ENCODE data around the gene SRP54. TPM values are rescaled to one million over a fixed set of nuclear protein-coding genes. Genes with fewer than 3 reads are reported as not detected.
"Not testable (repeated sequence)": the region's sequence is repeated elsewhere in the genome, so short reads cannot be mapped to it uniquely, and the experiment has no call there.

SRP54 gene
- polyA plus RNA-seq, 2 donors = 17.1 to 29.7 TPM

DNA sequence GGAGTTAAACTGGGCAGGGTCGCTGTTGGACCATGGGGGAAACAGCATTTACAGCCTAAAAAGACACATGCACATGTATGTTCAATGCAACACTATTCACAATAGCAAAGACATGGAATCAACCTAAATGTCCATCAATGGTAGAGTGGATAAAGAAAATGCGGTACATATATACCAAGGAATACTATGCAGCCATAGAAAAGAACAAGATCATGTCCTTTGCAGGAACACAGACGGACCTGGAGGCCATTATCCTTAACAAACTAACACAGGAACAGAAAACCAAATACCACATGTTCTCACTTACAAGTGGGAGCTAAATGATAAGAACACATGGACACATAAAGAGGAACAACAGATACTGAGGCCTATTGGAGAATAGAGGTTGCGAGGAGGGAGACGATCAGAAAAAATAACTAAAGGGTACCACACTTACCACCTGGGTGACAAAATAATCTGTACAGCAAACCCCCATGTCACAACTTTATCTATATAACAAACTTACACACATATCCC lies 25.0 kb upstream of the SRP54 start:
- no peak overlapping the region for H3K27ac ChIP-seq (ENCODE audit: low read depth in 2 of 2, low read length in 1 of 2)
- no peaks in the 10 kb centered on the region for H3K9me3 ChIP-seq (ENCODE audit: control insufficient read depth in 2 of 2, insufficient read depth in 1 of 2, low read depth in 1 of 2, low read length in 1 of 2)
- H3K36me3 ChIP-seq (ENCODE audit: control insufficient read depth in 2 of 2, insufficient read depth in 2 of 2, low read length in 1 of 2) = peaks cover 0 to 3% of the 10 kb centered on the region in 2 donors
- no peak overlapping the region for H3K4me3 ChIP-seq (ENCODE audit: low read depth in 1 of 2, low read length in 2 of 2)
- WGBS, 2 donors = 98% methylated on average over 5 of the region's 5 CpGs
- H3K4me1 ChIP-seq (ENCODE audit: control insufficient read depth in 2 of 2, insufficient read depth in 2 of 2, low read length in 1 of 2) = no peaks in the 10 kb centered on the region
- no peaks in the 10 kb centered on the region for H3K27me3 ChIP-seq (ENCODE audit: control insufficient read depth in 1 of 2, insufficient read depth in 2 of 2, low read length in 2 of 2)

DNA sequence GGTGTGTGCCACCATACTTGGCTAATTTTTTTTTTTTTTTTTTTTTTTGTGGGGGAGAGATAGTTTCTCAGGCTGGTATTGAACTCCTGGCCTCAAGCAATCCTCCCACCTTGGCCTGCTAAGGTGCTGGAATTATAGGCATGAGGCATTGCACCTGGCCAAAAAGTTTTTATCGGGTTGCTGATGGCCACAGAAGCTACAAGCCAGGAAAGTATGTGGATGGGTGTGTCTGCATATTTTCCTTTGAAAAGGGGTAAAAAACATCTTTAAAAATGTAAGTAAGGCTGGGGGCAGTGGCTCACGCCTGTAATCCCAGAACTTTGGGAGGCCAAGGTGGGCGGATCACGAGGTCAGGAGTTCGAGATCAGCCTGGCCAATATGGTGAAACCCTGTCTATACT lies 20.7 kb upstream of the SRP54 start:
- not testable (repeated sequence) for H3K4me3 ChIP-seq (ENCODE audit: low read depth in 1 of 2, low read length in 2 of 2); H3K27ac ChIP-seq (ENCODE audit: low read depth in 2 of 2, low read length in 1 of 2); H3K4me1 ChIP-seq (ENCODE audit: control insufficient read depth in 2 of 2, insufficient read depth in 2 of 2, low read length in 1 of 2); H3K36me3 ChIP-seq (ENCODE audit: control insufficient read depth in 2 of 2, insufficient read depth in 2 of 2, low read length in 1 of 2); H3K27me3 ChIP-seq (ENCODE audit: control insufficient read depth in 1 of 2, insufficient read depth in 2 of 2, low read length in 2 of 2); H3K9me3 ChIP-seq (ENCODE audit: control insufficient read depth in 2 of 2, insufficient read depth in 1 of 2, low read depth in 1 of 2, low read length in 1 of 2)
- WGBS, 2 donors = 91 to 96% methylated on average over 5 of the region's 5 CpGs

DNA sequence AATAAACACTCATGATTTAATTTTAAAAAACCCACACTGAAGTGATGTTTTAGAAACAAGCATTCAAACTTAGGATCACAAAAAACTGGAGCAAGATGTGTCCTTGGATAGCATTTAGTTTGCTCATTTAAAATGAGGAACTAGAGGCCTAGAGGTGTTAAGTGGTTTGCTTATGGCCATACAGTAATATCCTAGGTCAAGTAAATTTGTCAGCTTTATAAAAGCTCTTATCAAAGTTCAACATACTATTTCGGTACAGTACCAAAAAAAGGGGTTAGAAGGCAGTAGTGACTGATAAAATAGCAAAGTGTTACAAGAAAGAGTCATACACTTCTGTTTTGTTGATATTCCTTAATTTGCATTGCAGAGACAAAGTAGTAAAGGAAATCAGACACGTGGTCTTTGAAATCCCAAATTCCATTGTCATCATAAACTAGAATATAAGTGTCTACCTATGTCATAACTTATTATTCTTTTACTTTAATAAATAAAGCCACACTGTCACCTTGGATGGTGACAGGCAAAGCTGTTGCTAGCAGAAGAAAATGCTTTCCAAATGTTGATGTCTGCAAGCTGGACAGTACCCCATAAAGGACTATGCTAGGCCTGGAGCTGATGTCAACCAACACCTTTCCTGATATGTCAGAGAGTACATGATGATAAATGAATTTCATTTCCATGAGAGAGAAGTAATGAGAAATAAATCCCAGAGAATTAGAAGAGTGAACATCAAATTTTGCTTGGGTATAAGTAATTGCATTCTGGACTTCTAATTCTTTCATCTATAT lies 17.6 kb upstream of the SRP54 start:
- no peaks in the 10 kb centered on the region for H3K4me1 ChIP-seq (ENCODE audit: control insufficient read depth in 2 of 2, insufficient read depth in 2 of 2, low read length in 1 of 2)
- no peak overlapping the region for H3K4me3 ChIP-seq (ENCODE audit: low read depth in 1 of 2, low read length in 2 of 2)
- no peaks in the 10 kb centered on the region for H3K36me3 ChIP-seq (ENCODE audit: control insufficient read depth in 2 of 2, insufficient read depth in 2 of 2, low read length in 1 of 2)
- no peak overlapping the region for H3K27ac ChIP-seq (ENCODE audit: low read depth in 2 of 2, low read length in 1 of 2)
- H3K9me3 ChIP-seq (ENCODE audit: control insufficient read depth in 2 of 2, insufficient read depth in 1 of 2, low read depth in 1 of 2, low read length in 1 of 2) = no peaks in the 10 kb centered on the region
- no peaks in the 10 kb centered on the region for H3K27me3 ChIP-seq (ENCODE audit: control insufficient read depth in 1 of 2, insufficient read depth in 2 of 2, low read length in 2 of 2)
- WGBS, 2 donors = 79 to 81% methylated on average over 2 of the region's 2 CpGs

DNA sequence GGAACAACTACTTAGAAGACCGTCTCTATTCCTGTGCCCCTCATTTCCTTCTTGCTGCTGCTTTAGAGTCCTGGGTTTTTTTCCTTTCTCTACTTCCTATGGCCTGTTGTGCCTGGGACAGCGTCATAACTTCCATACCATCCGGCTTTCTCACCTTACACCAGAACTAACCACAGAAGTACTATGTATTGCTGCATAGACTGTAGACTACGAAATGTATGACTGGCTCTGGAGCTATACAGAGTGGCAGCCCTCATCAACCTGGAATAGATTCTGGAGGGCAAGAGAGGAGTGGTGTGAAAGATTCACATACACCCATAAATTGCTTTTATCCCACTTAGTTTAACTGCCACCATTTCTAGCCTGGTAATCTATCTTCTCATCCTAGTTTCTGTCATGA lies 16.9 kb upstream of the SRP54 start:
- Histone ChIP-seq H3K9me3 (ENCODE audit: control insufficient read depth in 2 of 2, insufficient read depth in 1 of 2, low read depth in 1 of 2, low read length in 1 of 2) (no peaks in the 10 kb centered on the region), H3K27me3 (ENCODE audit: control insufficient read depth in 1 of 2, insufficient read depth in 2 of 2, low read length in 2 of 2) (no peaks in the 10 kb centered on the region), H3K4me1 (ENCODE audit: control insufficient read depth in 2 of 2, insufficient read depth in 2 of 2, low read length in 1 of 2) (no peaks in the 10 kb centered on the region), H3K36me3 (ENCODE audit: control insufficient read depth in 2 of 2, insufficient read depth in 2 of 2, low read length in 1 of 2) (no peaks in the 10 kb centered on the region), H3K27ac (ENCODE audit: low read depth in 2 of 2, low read length in 1 of 2) (no peak overlapping the region), H3K4me3 (ENCODE audit: low read depth in 1 of 2, low read length in 2 of 2) (no peak overlapping the region)
- 87% methylated on average over 4 of the region's 4 CpGs for WGBS, 2 donors

DNA sequence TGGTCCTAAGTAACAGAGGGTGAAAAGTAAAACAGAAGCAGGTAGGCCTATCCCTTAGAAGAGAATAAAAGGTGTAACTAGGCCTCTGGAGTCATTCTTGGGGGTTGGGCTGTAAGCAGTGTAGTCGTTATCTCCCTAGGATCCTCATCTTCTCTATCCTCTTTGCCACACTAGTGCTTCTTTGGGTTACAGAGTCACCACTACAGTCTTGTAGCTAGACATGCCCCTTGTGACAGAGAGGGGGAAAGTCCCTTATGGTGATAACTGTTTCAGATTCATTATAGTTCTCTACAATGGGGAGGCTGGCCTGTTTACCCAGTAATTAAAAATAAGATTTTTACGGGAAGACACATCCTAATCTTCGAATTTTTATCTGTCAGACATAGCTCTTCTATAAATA lies 16.4 kb upstream of the SRP54 start:
- Histone ChIP-seq H3K4me3 (ENCODE audit: low read depth in 1 of 2, low read length in 2 of 2) (no peak overlapping the region), H3K9me3 (ENCODE audit: control insufficient read depth in 2 of 2, insufficient read depth in 1 of 2, low read depth in 1 of 2, low read length in 1 of 2) (no peaks in the 10 kb centered on the region), H3K4me1 (ENCODE audit: control insufficient read depth in 2 of 2, insufficient read depth in 2 of 2, low read length in 1 of 2) (no peaks in the 10 kb centered on the region), H3K36me3 (ENCODE audit: control insufficient read depth in 2 of 2, insufficient read depth in 2 of 2, low read length in 1 of 2) (no peaks in the 10 kb centered on the region), H3K27me3 (ENCODE audit: control insufficient read depth in 1 of 2, insufficient read depth in 2 of 2, low read length in 2 of 2) (no peaks in the 10 kb centered on the region), H3K27ac (ENCODE audit: low read depth in 2 of 2, low read length in 1 of 2) (no peak overlapping the region)
- 78 to 83% methylated on average over 3 of the region's 3 CpGs for WGBS, 2 donors

DNA sequence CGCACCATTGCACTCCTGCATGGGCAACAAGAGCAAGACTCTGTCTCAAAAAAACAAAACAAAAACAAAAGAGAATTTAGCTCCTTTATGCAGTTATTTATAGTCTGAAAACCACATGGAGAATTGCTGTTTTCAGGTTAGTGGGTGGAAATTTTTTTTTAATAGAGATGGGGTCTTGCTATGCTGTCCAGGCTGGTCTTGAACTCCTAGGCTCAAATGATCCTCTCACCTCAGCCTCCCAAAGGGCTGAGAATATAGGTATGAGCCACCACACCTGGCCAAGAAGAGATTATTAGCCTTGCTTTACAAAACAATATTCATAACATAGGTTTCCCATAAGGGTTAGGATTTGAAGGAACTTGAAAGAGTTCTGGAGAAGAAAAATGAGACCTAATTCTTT lies 12.1 kb upstream of the SRP54 start:
- H3K27me3 ChIP-seq (ENCODE audit: control insufficient read depth in 1 of 2, insufficient read depth in 2 of 2, low read length in 2 of 2) = no peaks in the 10 kb centered on the region
- 95 to 98% methylated on average over 1 of the region's 1 CpG for WGBS, 2 donors
- no peaks in the 10 kb centered on the region for H3K4me1 ChIP-seq (ENCODE audit: control insufficient read depth in 2 of 2, insufficient read depth in 2 of 2, low read length in 1 of 2)
- no peak overlapping the region for H3K4me3 ChIP-seq (ENCODE audit: low read depth in 1 of 2, low read length in 2 of 2)
- H3K27ac ChIP-seq (ENCODE audit: low read depth in 2 of 2, low read length in 1 of 2) = no peak overlapping the region
- H3K36me3 ChIP-seq (ENCODE audit: control insufficient read depth in 2 of 2, insufficient read depth in 2 of 2, low read length in 1 of 2) = no peaks in the 10 kb centered on the region
- H3K9me3 ChIP-seq (ENCODE audit: control insufficient read depth in 2 of 2, insufficient read depth in 1 of 2, low read depth in 1 of 2, low read length in 1 of 2) = no peaks in the 10 kb centered on the region

DNA sequence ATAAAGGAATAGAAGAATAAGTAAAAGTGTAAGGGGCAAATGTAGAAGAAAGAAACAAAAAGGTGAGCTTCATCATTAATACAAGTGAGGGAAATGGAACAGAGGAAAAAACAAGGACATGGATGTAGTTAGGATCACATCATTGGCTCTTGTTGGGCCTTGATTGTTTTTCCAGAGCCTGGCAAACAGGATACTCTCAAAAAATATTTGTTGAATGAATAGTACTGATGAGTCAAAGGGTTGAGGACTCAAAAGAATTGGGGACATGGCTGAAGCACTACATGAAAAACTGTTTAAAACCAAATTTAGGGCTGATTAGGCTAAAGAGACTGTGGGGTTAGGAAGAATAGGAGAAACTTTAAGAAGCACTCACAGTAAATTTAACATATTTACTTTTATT lies 11.4 kb upstream of the SRP54 start:
- H3K27ac ChIP-seq (ENCODE audit: low read depth in 2 of 2, low read length in 1 of 2) = no peak overlapping the region
- H3K4me1 ChIP-seq (ENCODE audit: control insufficient read depth in 2 of 2, insufficient read depth in 2 of 2, low read length in 1 of 2) = no peaks in the 10 kb centered on the region
- H3K36me3 ChIP-seq (ENCODE audit: control insufficient read depth in 2 of 2, insufficient read depth in 2 of 2, low read length in 1 of 2) = no peaks in the 10 kb centered on the region
- H3K4me3 ChIP-seq (ENCODE audit: low read depth in 1 of 2, low read length in 2 of 2) = no peak overlapping the region
- no peaks in the 10 kb centered on the region for H3K9me3 ChIP-seq (ENCODE audit: control insufficient read depth in 2 of 2, insufficient read depth in 1 of 2, low read depth in 1 of 2, low read length in 1 of 2)
- no peaks in the 10 kb centered on the region for H3K27me3 ChIP-seq (ENCODE audit: control insufficient read depth in 1 of 2, insufficient read depth in 2 of 2, low read length in 2 of 2)

DNA sequence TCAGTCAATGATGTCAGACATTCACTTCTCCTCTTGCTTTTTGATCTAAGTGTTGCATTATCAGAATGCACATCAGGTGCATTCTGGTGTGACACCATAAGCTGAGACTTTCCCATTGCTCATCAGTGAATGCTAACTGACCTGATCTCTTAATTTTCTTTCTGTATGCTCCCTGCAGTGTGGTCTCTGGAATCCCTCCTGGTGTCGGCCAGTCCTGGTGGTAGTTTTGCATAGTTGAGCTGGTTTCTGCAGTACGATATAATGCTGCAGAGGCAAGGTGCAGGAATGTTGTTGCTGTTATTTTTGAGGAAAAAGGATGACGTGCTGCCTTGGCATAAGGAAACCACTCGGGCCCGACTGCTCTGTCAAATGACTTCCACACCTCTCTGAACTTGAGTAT lies 11.0 kb upstream of the SRP54 start:
- H3K27me3 ChIP-seq (ENCODE audit: control insufficient read depth in 1 of 2, insufficient read depth in 2 of 2, low read length in 2 of 2) = no peaks in the 10 kb centered on the region
- no peaks in the 10 kb centered on the region for H3K9me3 ChIP-seq (ENCODE audit: control insufficient read depth in 2 of 2, insufficient read depth in 1 of 2, low read depth in 1 of 2, low read length in 1 of 2)
- no peaks in the 10 kb centered on the region for H3K36me3 ChIP-seq (ENCODE audit: control insufficient read depth in 2 of 2, insufficient read depth in 2 of 2, low read length in 1 of 2)
- no peak overlapping the region for H3K4me3 ChIP-seq (ENCODE audit: low read depth in 1 of 2, low read length in 2 of 2)
- WGBS, 2 donors = 90 to 93% methylated on average over 5 of the region's 5 CpGs
- no peaks in the 10 kb centered on the region for H3K4me1 ChIP-seq (ENCODE audit: control insufficient read depth in 2 of 2, insufficient read depth in 2 of 2, low read length in 1 of 2)
- no peak overlapping the region for H3K27ac ChIP-seq (ENCODE audit: low read depth in 2 of 2, low read length in 1 of 2)

DNA sequence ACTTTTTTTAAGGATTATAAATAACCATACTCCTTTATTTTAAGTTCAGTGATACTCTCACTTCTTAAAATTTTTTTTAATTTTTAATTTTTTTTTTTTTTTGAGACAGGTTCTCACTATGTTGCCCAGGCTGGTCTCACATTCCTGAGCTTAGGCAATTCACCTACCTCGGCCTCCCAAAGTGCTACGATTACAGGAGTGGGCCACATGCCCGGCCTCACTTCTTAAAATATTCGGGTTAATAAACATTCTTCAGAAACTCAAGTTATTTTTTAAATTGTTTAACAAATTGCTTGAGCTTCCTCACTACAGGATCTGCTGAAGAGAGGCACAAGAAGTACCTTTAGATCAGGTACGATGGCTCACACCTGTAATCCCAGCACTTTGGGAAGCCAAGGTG lies 4.3 kb upstream of the SRP54 start:
- Histone ChIP-seq H3K36me3 (ENCODE audit: control insufficient read depth in 2 of 2, insufficient read depth in 2 of 2, low read length in 1 of 2) (no peaks in the 10 kb centered on the region), H3K27me3 (ENCODE audit: control insufficient read depth in 1 of 2, insufficient read depth in 2 of 2, low read length in 2 of 2) (no peaks in the 10 kb centered on the region), H3K27ac (ENCODE audit: low read depth in 2 of 2, low read length in 1 of 2) (no peak overlapping the region), H3K4me1 (ENCODE audit: control insufficient read depth in 2 of 2, insufficient read depth in 2 of 2, low read length in 1 of 2) (no peaks in the 10 kb centered on the region), H3K9me3 (ENCODE audit: control insufficient read depth in 2 of 2, insufficient read depth in 1 of 2, low read depth in 1 of 2, low read length in 1 of 2) (no peaks in the 10 kb centered on the region), H3K4me3 (ENCODE audit: low read depth in 1 of 2, low read length in 2 of 2) (no peak overlapping the region)
- 95 to 96% methylated on average over 5 of the region's 5 CpGs for WGBS, 2 donors

DNA sequence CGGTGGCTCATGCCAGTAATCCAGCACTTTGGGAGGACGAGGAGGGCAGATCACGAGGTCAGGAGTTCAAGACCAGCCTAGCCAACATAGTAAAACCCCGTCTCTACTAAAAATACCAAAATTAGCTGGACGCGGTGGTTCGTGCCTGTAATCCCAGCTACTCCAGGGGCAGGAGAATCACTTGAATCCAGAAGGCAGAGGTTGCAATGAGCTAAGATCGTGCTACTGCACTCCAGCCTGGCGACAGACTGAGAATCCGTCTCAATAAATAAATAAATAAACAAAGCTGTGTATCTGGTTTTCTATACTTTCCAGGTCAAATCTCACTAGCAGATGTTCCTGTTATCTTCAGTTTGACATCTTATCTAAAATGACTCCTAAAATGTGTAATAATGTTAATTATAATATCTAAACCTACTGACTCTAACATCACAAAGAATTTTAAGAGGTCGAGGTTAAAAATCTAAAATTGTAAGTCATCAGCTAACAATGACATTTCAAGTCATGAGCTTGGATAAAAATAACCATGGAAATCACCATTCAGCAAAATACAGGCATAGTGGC lies 2.4 kb upstream of the SRP54 start:
- WGBS, 2 donors = 89 to 95% methylated on average over 11 of the region's 11 CpGs
- H3K4me3 ChIP-seq (ENCODE audit: low read depth in 1 of 2, low read length in 2 of 2) = peak overlapping the region in 1 of 2 donors; percentile 89
- peak overlapping the region in 1 of 2 donors; percentile 31 for H3K27ac ChIP-seq (ENCODE audit: low read depth in 2 of 2, low read length in 1 of 2)

More for the DNA sequence above, 2.4 kb upstream of the SRP54 start:
- Histone ChIP-seq H3K27me3 (ENCODE audit: control insufficient read depth in 1 of 2, insufficient read depth in 2 of 2, low read length in 2 of 2) (no peaks in the 10 kb centered on the region), H3K9me3 (ENCODE audit: control insufficient read depth in 2 of 2, insufficient read depth in 1 of 2, low read depth in 1 of 2, low read length in 1 of 2) (no peaks in the 10 kb centered on the region), H3K36me3 (ENCODE audit: control insufficient read depth in 2 of 2, insufficient read depth in 2 of 2, low read length in 1 of 2) (no peaks in the 10 kb centered on the region), H3K4me1 (ENCODE audit: control insufficient read depth in 2 of 2, insufficient read depth in 2 of 2, low read length in 1 of 2) (no peaks in the 10 kb centered on the region)
